ENCODE measurements around the gene MAPKAPK2.

Gene MAPKAPK2

DNA sequence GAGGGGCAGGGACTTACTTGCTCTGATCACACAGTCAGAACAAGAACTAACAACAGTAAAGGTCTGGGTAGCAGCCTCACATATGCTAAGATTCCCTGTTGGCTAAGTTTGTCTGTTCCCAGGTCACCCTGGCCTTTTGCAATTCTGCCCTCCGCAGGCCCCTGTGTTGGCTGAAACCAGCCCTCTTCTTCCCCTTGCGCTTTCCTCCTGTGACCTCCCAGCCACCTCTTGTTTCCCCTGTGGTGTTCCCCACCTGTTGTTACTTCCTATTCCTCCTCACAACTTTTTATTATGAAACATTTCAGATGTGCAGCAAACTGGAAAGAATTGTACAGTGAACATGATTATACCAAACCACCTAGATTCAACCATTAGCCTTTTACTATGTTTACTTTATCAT lies 23.4 kb downstream of the MAPKAPK2 start:
- DNase-seq (ENCODE audit: low read depth, low spot score) = no peak
- no peak overlapping the region for H3K4me3 ChIP-seq (ENCODE audit: insufficient read length, low read depth)
- no peaks in the 10 kb centered on the region for H3K27me3 ChIP-seq (ENCODE audit: insufficient read depth, insufficient read length)
- peaks cover 19% of the 10 kb centered on the region for H3K4me1 ChIP-seq (ENCODE audit: insufficient read depth, insufficient read length)
- no peak overlapping the region for H3K9ac ChIP-seq (ENCODE audit: insufficient read length, low read depth)
- no peak for TF ChIP-seq SUZ12 (IDR thresholded peaks at IDR 0.05; ENCODE audit: extremely low read depth, insufficient read depth, insufficient read length)
- no peaks in the 10 kb centered on the region for H3K36me3 ChIP-seq (ENCODE audit: insufficient read depth, insufficient read length, low read length)
- H3K9me3 ChIP-seq (ENCODE audit: insufficient read depth, low read length) = no peaks in the 10 kb centered on the region

GRCh38 chr1:206708882-206709281 lies 24.2 kb downstream of the MAPKAPK2 start:
- no peaks in the 10 kb centered on the region for H3K9me3 ChIP-seq (ENCODE audit: insufficient read depth, low read length)
- H3K4me3 ChIP-seq (ENCODE audit: insufficient read length, low read depth) = no peak overlapping the region
- H3K9ac ChIP-seq (ENCODE audit: insufficient read length, low read depth) = no peak overlapping the region
- H3K36me3 ChIP-seq (ENCODE audit: insufficient read depth, insufficient read length, low read length) = no peaks in the 10 kb centered on the region
- no peak for DNase-seq (ENCODE audit: low read depth, low spot score)
- peaks cover 19% of the 10 kb centered on the region for H3K4me1 ChIP-seq (ENCODE audit: insufficient read depth, insufficient read length)
- H3K27me3 ChIP-seq (ENCODE audit: insufficient read depth, insufficient read length) = no peaks in the 10 kb centered on the region
- no peak for TF ChIP-seq ZNF274 (IDR thresholded peaks at IDR 0.05; ENCODE audit: low read depth, low read length)
- no peak for TF ChIP-seq YY1 (IDR thresholded peaks at IDR 0.05; ENCODE audit: insufficient read depth, insufficient read length)
- no peak for TF ChIP-seq SUZ12 (IDR thresholded peaks at IDR 0.05; ENCODE audit: extremely low read depth, insufficient read depth, insufficient read length)

DNA sequence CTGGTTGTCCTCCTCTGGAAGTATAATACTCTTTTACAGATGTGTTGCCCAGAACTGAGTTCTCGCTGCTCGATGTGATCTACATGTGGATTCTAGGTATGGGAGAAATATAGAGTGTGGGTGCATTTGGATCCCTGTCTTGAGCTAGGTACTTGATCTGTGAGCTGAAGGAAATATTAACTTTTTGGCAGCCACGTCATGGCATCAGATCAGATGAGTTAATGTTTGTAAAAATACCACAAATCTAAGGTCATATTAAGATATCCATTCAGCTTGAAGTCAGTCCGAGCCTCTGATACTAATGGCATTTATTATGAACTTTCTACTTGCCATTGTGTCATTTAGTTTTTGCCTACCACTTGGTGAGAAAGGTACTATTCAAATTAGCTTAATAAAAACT lies 24.6 kb downstream of the MAPKAPK2 start:
- no peaks in the 10 kb centered on the region for H3K9me3 ChIP-seq (ENCODE audit: insufficient read depth, low read length)
- no peaks in the 10 kb centered on the region for H3K27me3 ChIP-seq (ENCODE audit: insufficient read depth, insufficient read length)
- H3K36me3 ChIP-seq (ENCODE audit: insufficient read depth, insufficient read length, low read length) = no peaks in the 10 kb centered on the region
- DNase-seq (ENCODE audit: low read depth, low spot score) = no peak
- TF ChIP-seq YY1 (IDR thresholded peaks at IDR 0.05; ENCODE audit: insufficient read depth, insufficient read length) = no peak
- no peak for TF ChIP-seq ZNF274 (IDR thresholded peaks at IDR 0.05; ENCODE audit: low read depth, low read length)
- no peak for TF ChIP-seq SUZ12 (IDR thresholded peaks at IDR 0.05; ENCODE audit: extremely low read depth, insufficient read depth, insufficient read length)
- peaks cover 19% of the 10 kb centered on the region for H3K4me1 ChIP-seq (ENCODE audit: insufficient read depth, insufficient read length)
- H3K4me3 ChIP-seq (ENCODE audit: insufficient read length, low read depth) = no peak overlapping the region
- H3K9ac ChIP-seq (ENCODE audit: insufficient read length, low read depth) = no peak overlapping the region

DNA sequence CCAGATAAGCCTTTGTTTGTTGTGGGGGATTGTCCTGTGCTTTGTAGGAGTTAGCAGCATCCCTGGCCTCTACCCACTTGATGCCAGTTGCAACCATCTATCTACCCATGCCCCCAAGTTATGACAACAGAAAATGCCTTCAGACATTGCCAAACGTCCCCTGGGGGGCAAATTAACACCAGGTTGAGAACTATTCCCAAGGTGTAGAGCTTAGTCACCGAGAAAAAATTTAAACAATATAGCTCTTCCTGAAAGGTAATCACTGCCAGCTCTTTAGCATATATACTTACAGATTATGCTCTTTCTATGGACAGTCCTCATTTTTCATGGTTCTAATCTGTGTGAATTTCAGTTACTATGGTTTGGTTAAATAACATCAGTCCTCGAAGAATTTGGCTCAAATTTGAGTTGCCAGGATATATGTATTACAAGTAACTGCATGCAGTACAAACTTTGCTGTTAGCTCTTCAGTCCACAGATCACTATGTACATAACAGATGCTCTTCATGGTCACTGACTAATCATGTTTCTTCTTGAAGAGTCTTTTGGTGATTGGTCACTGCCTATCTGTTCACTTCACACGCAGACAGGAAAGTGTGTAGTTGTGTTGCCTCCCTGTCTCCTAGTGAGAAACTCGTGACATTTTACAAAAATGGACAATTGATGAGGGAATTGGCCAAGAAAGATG lies 25.2 kb downstream of the MAPKAPK2 start:
- TF ChIP-seq YY1 (IDR thresholded peaks at IDR 0.05; ENCODE audit: insufficient read depth, insufficient read length) (no peak), ZNF274 (IDR thresholded peaks at IDR 0.05; ENCODE audit: low read depth, low read length) (no peak), SUZ12 (IDR thresholded peaks at IDR 0.05; ENCODE audit: extremely low read depth, insufficient read depth, insufficient read length) (no peak)
- H3K36me3 ChIP-seq (ENCODE audit: insufficient read depth, insufficient read length, low read length) = no peaks in the 10 kb centered on the region
- H3K4me3 ChIP-seq (ENCODE audit: insufficient read length, low read depth) = no peak overlapping the region
- no peak for DNase-seq (ENCODE audit: low read depth, low spot score)
- no peaks in the 10 kb centered on the region for H3K27me3 ChIP-seq (ENCODE audit: insufficient read depth, insufficient read length)
- H3K4me1 ChIP-seq (ENCODE audit: insufficient read depth, insufficient read length) = peaks cover 19% of the 10 kb centered on the region
- H3K9me3 ChIP-seq (ENCODE audit: insufficient read depth, low read length) = no peaks in the 10 kb centered on the region
- H3K9ac ChIP-seq (ENCODE audit: insufficient read length, low read depth) = no peak overlapping the region

GRCh38 chr1:206710460-206710823 lies 25.7 kb downstream of the MAPKAPK2 start:
- peaks cover 15% of the 10 kb centered on the region for H3K4me1 ChIP-seq (ENCODE audit: insufficient read depth, insufficient read length)
- no peaks in the 10 kb centered on the region for H3K27me3 ChIP-seq (ENCODE audit: insufficient read depth, insufficient read length)
- no peaks in the 10 kb centered on the region for H3K9me3 ChIP-seq (ENCODE audit: insufficient read depth, low read length)
- no peaks in the 10 kb centered on the region for H3K36me3 ChIP-seq (ENCODE audit: insufficient read depth, insufficient read length, low read length)
- TF ChIP-seq SUZ12 (IDR thresholded peaks at IDR 0.05; ENCODE audit: extremely low read depth, insufficient read depth, insufficient read length) = no peak
- no peak for TF ChIP-seq ZNF274 (IDR thresholded peaks at IDR 0.05; ENCODE audit: low read depth, low read length)
- TF ChIP-seq YY1 (IDR thresholded peaks at IDR 0.05; ENCODE audit: insufficient read depth, insufficient read length) = no peak
- H3K9ac ChIP-seq (ENCODE audit: insufficient read length, low read depth) = no peak overlapping the region
- no peak overlapping the region for H3K4me3 ChIP-seq (ENCODE audit: insufficient read length, low read depth)
- no peak for DNase-seq (ENCODE audit: low read depth, low spot score)

DNA sequence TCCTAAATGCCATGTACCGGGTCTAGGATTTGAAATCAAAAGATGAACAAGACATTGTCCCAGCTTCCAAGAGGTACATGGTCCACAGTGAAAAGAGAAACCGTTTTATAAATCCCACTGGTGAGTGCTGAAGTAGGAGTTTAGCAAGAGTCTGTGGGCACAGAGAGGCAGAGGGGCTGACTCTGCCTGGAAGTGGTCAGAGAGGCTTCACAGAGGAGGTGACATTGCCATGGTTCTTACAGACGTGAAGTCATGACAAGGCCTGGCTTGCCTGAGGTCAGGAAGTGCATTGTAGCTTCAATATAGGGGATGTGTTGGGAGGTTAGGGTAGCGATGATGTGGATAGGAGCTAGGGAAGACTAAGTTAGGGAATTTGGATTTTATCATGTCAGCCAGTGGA lies 28.4 kb downstream of the MAPKAPK2 start:
- no peak overlapping the region for H3K4me3 ChIP-seq (ENCODE audit: insufficient read length, low read depth)
- TF ChIP-seq YY1 (IDR thresholded peaks at IDR 0.05; ENCODE audit: insufficient read depth, insufficient read length) (no peak), SUZ12 (IDR thresholded peaks at IDR 0.05; ENCODE audit: extremely low read depth, insufficient read depth, insufficient read length) (no peak), ZNF274 (IDR thresholded peaks at IDR 0.05; ENCODE audit: low read depth, low read length) (no peak)
- DNase-seq (ENCODE audit: low read depth, low spot score) = no peak
- H3K4me1 ChIP-seq (ENCODE audit: insufficient read depth, insufficient read length) = no peaks in the 10 kb centered on the region
- H3K36me3 ChIP-seq (ENCODE audit: insufficient read depth, insufficient read length, low read length) = no peaks in the 10 kb centered on the region
- H3K9me3 ChIP-seq (ENCODE audit: insufficient read depth, low read length) = no peaks in the 10 kb centered on the region
- H3K27me3 ChIP-seq (ENCODE audit: insufficient read depth, insufficient read length) = no peaks in the 10 kb centered on the region
- H3K9ac ChIP-seq (ENCODE audit: insufficient read length, low read depth) = no peak overlapping the region

DNA sequence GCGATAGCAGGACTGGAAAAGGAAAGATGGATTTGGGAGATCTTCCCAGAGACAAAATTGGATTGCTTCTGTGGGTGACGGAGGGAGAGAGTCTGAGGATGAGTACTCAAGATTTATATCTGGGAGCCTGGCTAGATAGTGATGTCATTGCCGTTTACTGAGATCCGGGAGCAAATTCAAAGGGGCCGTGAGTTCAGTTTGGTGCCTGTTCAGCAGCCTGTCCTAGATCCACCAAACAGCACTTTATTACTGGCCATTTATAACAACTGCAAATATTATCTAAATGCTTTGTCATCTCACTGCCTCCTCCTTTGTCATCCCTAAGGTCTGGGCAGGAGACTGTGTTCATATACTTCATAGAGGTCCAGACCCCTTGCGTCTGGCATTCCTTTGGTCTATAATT lies 29.2 kb downstream of the MAPKAPK2 start:
- H3K9me3 ChIP-seq (ENCODE audit: insufficient read depth, low read length) = no peaks in the 10 kb centered on the region
- no peak overlapping the region for H3K9ac ChIP-seq (ENCODE audit: insufficient read length, low read depth)
- DNase-seq (ENCODE audit: low read depth, low spot score) = no peak
- TF ChIP-seq YY1 (IDR thresholded peaks at IDR 0.05; ENCODE audit: insufficient read depth, insufficient read length) (no peak), ZNF274 (IDR thresholded peaks at IDR 0.05; ENCODE audit: low read depth, low read length) (no peak), SUZ12 (IDR thresholded peaks at IDR 0.05; ENCODE audit: extremely low read depth, insufficient read depth, insufficient read length) (no peak)
- H3K4me3 ChIP-seq (ENCODE audit: insufficient read length, low read depth) = no peak overlapping the region
- H3K36me3 ChIP-seq (ENCODE audit: insufficient read depth, insufficient read length, low read length) = no peaks in the 10 kb centered on the region
- no peaks in the 10 kb centered on the region for H3K4me1 ChIP-seq (ENCODE audit: insufficient read depth, insufficient read length)
- H3K27me3 ChIP-seq (ENCODE audit: insufficient read depth, insufficient read length) = no peaks in the 10 kb centered on the region
